Loucy (cell line): Measurements from ENCODE around the gene GPN1.

Experiments
- EZH2phosphoT487 ChIP-seq: fragments of 200-600 bp; IDR thresholded peaks from 2 replicates; pipeline ENCODE4 v1.6.1; 2018; ENCODE audit warnings: antibody characterized with exemption, mild to moderate bottlenecking, moderate library complexity, borderline replicate concordance
- TF ChIP-seq, protein P1 (sequence below): fragments of 200-600 bp; sonication (generic); conservative IDR thresholded peaks from 2 replicates; pipeline ENCODE4 v1.5.1; 2014; ENCODE audit warnings: mild to moderate bottlenecking, antibody characterized with exemption, low read length

DNA sequence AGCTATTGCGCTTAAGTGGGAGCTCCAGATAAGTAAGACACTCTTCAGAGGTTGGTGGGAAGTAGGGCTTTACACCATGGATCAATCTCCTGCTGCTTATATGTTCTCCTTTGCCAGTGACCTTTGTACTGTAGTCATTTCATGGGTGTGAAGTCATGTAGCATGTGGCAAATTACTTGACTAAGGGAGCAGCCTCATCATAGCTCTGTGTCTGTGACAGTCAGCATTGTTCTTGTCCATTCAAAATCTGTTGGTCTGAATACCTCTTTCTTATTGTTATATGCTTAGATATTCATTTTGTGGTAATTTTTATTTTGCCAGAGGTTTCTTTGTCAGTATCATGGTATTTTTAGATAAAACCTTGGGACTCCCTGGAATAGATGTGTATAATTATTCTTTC, 53.0 kb downstream of the GPN1 start:
- no peak for TF ChIP-seq EZH2phosphoT487
- TF ChIP-seq, protein P1, sequence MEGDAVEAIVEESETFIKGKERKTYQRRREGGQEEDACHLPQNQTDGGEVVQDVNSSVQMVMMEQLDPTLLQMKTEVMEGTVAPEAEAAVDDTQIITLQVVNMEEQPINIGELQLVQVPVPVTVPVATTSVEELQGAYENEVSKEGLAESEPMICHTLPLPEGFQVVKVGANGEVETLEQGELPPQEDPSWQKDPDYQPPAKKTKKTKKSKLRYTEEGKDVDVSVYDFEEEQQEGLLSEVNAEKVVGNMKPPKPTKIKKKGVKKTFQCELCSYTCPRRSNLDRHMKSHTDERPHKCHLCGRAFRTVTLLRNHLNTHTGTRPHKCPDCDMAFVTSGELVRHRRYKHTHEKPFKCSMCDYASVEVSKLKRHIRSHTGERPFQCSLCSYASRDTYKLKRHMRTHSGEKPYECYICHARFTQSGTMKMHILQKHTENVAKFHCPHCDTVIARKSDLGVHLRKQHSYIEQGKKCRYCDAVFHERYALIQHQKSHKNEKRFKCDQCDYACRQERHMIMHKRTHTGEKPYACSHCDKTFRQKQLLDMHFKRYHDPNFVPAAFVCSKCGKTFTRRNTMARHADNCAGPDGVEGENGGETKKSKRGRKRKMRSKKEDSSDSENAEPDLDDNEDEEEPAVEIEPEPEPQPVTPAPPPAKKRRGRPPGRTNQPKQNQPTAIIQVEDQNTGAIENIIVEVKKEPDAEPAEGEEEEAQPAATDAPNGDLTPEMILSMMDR: no peak
